ENCODE results near the gene HOXD13.

DNA sequence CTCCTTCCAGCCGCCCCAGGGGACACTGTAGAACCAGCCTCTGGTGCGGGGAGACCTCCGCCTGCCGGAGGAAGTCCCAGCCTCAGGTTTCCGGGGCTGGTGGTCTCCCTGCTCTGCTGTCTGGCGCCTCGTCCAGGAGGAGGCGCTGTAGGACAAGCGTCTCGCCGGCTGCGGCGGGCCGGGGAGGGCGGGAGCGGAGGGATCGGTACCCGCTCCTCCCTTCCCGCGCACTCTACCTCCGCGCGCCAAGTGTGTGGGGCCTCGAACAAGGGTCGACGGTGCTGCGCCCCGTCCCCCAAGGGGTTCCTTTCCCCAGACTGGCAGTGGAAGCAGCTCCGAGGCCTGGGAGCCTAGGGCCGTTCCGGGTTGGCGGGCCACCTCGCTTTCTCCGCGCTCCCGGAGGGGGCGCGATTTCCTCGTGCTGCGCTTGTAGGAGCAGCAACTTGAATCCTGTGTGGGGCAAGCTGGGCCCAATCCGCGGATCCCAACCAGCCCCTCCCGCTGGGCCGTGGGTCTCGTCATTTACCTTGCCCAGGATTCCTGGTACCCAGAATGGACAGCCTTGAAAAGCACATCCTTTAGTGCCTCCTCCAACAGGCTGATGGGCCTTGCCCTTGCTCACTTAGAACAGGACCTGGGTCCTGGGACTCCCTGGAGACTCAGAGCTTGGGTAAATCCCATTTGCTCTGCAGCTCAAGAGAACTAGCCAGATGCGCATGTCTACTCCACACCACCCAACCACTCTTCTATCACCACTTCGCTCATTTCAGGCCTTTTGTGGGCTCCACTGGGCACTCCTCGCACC is 48.2 kb downstream of the HOXD13 start:
- no peak for TF ChIP-seq EZH2 (IDR thresholded peaks at IDR 0.05; ENCODE audit: borderline replicate concordance, low read depth, low read length, poor library complexity, severe bottlenecking)
- TF ChIP-seq, protein P1, sequence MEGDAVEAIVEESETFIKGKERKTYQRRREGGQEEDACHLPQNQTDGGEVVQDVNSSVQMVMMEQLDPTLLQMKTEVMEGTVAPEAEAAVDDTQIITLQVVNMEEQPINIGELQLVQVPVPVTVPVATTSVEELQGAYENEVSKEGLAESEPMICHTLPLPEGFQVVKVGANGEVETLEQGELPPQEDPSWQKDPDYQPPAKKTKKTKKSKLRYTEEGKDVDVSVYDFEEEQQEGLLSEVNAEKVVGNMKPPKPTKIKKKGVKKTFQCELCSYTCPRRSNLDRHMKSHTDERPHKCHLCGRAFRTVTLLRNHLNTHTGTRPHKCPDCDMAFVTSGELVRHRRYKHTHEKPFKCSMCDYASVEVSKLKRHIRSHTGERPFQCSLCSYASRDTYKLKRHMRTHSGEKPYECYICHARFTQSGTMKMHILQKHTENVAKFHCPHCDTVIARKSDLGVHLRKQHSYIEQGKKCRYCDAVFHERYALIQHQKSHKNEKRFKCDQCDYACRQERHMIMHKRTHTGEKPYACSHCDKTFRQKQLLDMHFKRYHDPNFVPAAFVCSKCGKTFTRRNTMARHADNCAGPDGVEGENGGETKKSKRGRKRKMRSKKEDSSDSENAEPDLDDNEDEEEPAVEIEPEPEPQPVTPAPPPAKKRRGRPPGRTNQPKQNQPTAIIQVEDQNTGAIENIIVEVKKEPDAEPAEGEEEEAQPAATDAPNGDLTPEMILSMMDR (conservative IDR thresholded peaks at IDR 0.05; ENCODE audit: low read depth, low read length): peak; percentile 94
